GM13976 (cell line): ENCODE data around the gene CDH22.
A peak's percentile ranks its signal among the peaks of the same experiment; 100 is the strongest.

Source experiments
- DNase-seq: peaks from one replicate; pipeline ENCODE4 v3.0.0; 2012; ENCODE audit warnings: low spot score
- in situ Hi-C: fragments of 300-500 bp; cut with MboI; formaldehyde crosslinking; loops from one replicate; pipeline ENCODE4 v1.12.0; 2022; ENCODE audit warnings: low sequenced_read_pairs, mixed read lengths, inconsistent platforms; ENCODE audit not compliant: unreplicated experiment
- TF ChIP-seq, protein P1 (sequence below): IDR thresholded peaks from 2 replicates; pipeline ENCODE4 v1.5.1; 2012; ENCODE audit warnings: borderline replicate concordance, mild to moderate bottlenecking; ENCODE audit not compliant: insufficient read depth; ENCODE audit errors: extremely low read depth, missing control alignments, control extremely low read depth

The CDH22 gene

DNA sequence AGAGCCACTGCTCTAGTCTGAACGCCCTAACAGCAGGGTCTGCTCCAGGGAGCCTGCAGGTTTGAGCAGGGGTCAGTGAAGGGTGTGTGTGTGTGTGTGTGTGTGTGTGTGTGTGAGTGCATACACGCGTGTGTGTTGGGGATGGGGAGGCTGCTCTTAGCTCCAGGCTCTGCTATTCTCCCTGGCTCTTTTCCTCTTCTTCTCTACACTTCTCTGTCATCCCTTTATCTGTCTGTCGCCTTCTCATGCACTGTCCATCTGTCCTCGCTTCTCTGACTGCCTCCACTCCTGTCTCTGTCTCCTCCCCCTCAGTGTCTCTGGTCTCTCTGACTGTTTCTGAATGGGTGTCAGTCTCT, 3.4 kb upstream of the CDH22 start:
- no peak for DNase-seq
- in situ Hi-C loops, result no loop called here
- TF ChIP-seq, protein P1, sequence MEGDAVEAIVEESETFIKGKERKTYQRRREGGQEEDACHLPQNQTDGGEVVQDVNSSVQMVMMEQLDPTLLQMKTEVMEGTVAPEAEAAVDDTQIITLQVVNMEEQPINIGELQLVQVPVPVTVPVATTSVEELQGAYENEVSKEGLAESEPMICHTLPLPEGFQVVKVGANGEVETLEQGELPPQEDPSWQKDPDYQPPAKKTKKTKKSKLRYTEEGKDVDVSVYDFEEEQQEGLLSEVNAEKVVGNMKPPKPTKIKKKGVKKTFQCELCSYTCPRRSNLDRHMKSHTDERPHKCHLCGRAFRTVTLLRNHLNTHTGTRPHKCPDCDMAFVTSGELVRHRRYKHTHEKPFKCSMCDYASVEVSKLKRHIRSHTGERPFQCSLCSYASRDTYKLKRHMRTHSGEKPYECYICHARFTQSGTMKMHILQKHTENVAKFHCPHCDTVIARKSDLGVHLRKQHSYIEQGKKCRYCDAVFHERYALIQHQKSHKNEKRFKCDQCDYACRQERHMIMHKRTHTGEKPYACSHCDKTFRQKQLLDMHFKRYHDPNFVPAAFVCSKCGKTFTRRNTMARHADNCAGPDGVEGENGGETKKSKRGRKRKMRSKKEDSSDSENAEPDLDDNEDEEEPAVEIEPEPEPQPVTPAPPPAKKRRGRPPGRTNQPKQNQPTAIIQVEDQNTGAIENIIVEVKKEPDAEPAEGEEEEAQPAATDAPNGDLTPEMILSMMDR, result no peak

DNA sequence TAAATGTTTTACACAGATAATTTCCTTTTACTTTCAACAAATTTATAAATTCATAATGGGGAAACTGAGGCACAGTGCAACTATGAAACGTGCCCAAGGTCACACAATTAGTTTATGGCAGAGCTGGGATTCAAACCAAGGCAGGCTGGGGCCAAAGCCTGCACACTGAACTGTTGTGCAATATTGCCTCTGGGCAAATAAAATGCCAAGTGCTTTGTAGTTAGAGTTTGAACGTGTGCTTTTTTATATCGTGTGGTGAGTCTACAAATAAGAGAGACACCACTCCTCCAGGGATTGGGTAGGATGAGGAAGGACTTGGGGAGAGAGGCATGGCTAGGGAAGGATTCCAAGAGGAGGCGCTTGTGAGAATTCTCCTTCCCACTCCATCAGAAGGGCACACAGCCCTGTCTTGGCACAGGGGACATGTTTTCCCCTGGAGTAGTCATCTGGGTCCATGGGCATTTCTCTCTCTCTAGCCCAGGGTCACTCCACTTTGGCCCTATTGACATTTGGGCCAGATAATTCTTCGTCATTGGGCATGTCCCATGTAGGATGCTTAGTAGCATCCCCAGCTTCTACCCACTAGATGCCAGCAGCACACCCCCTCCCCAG, 2.8 kb upstream of the CDH22 start:
- TF ChIP-seq, protein P1, result no peak
- DNase-seq, result no peak
- in situ Hi-C loops, result no loop called here

DNA sequence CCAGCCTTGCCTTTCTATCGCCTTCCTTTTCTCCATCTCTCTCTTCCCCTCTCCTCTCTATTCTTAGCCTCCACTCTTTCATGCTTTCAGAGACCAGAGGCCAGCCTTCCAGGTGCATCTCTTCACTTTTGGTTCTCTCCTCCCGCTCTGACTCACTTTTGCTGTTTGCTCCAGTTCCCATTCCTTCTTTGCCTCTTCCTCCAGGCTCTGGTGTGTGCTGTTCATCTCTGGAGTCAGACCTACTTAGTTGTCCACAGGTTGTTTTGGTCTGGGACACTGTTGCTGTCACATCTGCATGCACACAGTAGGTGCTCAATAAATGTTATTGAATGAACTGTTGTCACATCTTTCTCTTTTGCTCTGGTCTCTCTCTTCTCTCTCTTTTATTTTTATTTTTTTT, 1.6 kb upstream of the CDH22 start:
- TF ChIP-seq, protein P1, result no peak
- in situ Hi-C loops, result no loop called here
- DNase-seq, result no peak

DNA sequence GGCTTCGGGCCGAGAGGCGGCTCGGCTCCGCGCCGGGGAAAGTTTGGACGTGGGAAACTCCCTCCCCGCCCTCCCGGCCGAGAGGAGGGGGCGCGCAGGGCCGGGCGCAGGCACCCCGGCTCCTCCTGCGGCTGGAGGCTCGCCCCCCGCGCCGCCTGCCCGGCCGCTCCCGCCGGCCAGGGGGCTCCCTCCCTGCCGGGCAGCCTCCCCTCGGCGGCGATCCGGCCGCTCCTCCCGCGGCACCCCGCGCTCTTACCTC, 370 bp downstream of the CDH22 start:
- TF ChIP-seq, protein P1, result no peak
- peak; percentile 62 for DNase-seq
- in situ Hi-C loops, result no loop called here

DNA sequence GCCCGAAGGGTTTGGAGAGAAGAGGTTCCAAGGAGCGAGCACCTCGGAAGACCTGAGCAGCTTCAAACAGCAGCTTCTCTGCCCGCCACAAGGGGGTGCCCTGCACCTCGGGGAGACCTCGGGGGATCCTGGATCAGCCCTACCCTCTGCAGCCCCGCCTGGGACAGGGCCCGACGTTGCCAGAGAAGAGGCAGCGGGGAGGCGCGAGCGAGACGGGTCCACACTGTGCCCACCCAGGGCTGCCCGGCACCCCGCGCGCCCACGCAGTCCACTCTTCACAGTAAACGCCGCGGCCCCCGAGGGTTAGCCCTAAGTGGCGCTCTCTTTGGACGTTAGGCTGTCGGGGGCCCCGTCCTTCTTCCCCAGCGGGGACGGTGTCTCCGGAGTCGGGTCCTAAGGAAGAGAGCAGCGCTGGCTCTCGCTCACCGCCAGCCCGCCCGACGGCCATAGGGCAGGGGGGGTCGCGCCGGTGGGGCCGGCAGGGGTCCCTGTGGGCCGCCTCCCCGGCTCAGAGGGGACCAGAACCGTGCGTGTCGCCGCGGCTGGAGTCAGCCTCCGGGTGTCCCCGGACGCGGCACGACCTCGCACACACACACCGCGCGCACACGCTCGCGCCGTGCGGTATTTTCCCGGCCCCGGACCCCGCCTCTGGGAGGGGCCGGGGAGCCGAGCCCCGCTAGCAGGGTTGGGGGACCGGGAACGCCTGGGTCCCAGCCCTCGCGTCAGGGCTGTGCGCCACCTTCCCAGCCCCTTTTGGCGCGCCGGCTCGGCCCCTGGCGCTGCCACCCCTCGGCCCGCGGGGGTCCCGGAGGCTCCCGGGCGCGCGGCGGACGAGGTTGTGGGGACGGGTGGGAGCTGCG, 929 bp downstream of the CDH22 start:
- TF ChIP-seq, protein P1, result peak; percentile 79
- in situ Hi-C loops, result no loop called here
- peak; percentile 96 for DNase-seq

DNA sequence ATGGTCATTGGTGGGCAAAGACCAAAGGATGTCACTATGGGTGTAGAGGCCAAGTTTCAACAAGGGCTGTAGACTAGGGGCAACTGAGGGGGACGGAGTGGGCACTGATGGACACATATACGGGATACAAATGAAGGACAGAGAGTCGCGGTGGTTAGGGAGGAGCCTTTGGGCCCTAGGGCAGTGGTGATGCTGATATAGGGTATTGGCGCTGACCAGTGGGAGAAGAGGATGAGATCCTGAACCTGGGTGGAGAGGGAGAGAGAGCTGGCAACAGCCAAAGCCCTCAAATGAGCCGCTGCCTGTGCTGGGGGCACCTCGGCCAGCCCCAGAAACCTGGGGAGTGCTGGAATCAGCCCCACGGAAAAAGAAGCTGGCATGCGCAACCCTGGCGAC, 1.6 kb downstream of the CDH22 start:
- TF ChIP-seq, protein P1, result no peak
- in situ Hi-C loops, result no loop called here
- no peak for DNase-seq
